NCI-H187 (cell line): ENCODE measurements around the gene UBE3D.
"Not testable (repeated sequence)": the region's sequence is repeated elsewhere in the genome, so short reads cannot be mapped to it uniquely, and the experiment has no call there.

Experiments
- DNase-seq, 2 experiments: peaks; one replicate each; lab custom pipeline; 2025; lab: John Stamatoyannopoulos, UW

Gene UBE3D

DNA sequence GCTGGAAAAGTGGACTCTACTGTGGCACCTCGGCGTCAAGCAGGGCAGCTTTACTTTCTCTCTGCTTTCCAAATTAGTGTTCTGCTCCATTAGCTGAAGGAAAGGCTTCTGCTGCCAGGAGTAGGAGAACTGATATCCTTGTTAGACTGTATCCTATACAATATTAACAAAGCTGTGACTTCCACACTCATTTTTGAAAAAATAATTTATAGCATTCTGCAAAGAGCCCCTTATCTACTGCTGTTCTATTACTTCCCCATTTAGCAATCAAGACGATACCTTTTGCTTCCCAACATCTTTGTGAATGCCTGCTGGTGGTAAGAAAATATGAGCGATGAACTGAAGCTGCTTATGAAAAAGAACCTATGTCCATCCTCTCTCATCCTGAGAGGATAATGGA, 151.1 kb downstream of the UBE3D start:
- no peak for DNase-seq

DNA sequence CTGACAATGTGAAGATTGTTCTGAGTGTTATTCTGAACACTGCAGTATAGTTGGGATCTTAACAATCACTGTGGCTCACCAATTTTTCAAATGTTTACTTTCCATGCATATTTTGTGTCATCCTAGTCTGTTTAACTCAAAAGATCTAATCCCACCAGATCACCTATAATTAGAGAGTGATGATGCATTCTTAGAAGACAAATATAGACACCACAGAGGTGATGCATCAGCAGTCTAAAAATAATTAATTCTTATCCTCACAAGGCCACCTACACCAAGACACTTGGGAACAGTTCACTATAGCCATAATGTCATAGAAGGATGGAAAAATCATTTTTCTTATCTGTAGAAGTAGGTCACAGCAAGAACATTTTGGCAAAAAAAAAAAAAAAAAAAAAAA, 154.8 kb downstream of the UBE3D start:
- no peak for DNase-seq

DNA sequence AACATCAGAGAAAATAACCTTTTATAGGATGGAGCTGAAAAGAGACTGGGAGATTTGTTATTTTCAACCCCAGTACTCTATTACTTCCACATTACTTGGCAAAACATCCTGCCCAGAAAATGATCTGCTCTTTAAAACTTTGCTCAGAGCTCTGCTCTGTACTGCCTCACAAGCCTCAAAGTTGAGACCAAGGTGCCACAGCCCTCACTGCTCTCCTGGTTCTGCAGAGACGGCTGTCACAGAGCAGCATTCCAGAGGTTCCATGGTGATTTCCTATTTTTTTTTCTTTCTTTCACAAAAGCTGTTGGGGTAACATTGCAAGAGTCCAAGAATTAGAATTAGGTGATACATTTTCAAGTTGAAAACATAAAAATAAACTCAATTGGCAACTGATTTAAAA, 155.2 kb downstream of the UBE3D start:
- DNase-seq, result no peak

DNA sequence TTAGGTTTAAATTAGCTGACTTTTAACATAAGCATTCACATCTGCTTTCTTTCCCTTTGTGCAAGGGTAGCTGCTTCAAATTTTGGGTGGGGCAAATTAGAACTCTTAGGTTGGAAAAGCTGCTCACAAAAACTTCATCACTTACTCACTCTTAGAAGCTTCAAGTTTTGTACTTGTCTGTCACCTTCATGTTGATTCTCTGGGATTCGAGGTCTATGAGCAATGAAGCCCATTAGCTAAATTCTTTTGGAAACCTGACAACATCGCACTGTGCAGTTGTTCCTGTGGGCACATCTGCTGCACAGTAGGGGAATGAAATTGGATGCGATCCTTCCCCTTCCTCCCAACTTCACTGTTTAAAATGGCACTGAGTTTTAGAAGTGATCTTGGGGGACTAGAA, 156.1 kb downstream of the UBE3D start:
- DNase-seq, result no peak

- no peak for DNase-seq
Measured at GRCh38 chr6:82908661-82909060, 157.0 kb downstream of the UBE3D start.

- no peak for DNase-seq
Measured at GRCh38 chr6:82906951-82907350, 158.7 kb downstream of the UBE3D start.

GRCh38 chr6:82906489-82906888, 159.2 kb downstream of the UBE3D start:
- no peak for DNase-seq

- no peak for DNase-seq
Measured at GRCh38 chr6:82904860-82905259, 160.8 kb downstream of the UBE3D start.

- DNase-seq, result no peak
Measured at GRCh38 chr6:82904257-82904656, 161.4 kb downstream of the UBE3D start.

- DNase-seq, result no peak
Measured at GRCh38 chr6:82902290-82902689, 163.4 kb downstream of the UBE3D start.

- no peak for DNase-seq
Measured at GRCh38 chr6:82894653-82895259, 170.9 kb downstream of the UBE3D start.

DNA sequence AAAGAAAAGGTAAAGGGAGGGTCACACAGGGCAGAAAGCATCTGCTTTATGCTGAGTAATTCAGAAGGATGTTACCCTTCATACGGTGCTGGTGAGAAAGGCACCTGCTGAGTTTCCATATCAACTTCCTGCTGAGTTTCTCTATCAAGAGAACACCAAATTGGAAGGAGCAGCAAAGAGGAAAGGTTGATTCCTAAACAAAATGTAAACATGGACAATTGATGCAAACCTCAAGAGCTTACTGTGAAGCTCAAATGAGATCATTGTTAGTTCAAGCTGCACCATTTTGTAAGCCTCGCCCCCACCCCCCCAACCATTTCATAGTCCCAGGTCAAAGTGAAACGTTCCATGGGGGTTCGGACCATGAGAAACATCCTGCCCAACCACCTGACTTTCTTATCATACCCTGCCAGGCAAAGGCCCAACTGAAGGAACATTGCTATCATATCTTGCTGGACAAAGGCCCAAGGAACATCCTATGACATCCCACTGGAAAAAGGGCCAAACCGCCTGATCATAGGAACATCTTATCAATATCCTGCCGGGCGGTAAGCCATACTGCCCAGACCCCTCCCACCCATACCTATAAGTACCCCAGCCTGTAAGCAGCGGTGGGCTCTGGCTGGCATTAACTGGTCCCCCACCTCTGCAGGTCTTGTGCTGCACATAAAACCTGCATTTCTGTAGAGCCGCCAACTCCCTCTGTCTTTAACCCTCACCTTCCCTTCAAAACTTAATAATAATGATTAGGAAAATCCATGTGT, 171.6 kb downstream of the UBE3D start:
- DNase-seq, result no peak

DNA sequence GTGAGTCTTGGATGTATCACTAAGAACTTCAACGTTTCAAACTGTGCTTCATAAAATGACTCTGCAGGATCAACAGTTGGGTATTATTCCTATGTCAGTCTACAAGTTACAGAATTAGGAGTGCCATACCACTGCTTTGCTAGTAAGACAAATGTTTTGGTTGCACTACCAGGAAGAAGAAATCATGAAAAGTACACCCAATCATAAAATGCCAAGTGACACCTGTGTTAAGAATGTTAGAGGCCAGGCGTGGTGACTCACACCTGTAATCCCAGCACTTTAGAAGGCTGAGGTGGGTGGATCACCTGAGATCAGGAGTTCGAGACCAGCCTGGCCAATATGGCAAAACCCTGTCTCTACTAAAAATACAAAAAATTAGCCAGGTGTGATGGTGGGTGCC, 174.1 kb downstream of the UBE3D start:
- DNase-seq, result not testable (repeated sequence)

DNA sequence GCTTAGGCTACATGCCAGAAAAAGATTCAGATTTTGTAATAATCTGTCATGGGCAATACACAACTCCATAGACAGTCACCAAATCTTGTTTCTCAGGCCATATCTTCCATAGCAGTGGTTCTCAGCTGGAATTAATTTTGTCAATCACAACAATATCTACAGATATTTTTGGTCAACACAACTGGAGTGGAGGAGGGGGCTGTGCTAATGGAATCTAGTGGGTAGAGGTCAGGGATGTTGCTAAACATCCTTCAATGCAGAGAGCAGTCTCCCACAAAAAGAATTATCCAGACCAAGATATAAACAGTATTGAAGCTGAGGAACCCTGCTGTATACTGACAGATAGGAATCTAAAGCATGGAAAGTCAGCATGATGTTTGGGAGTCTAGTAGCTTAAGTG, 174.6 kb downstream of the UBE3D start:
- no peak for DNase-seq

GRCh38 chr6:82890240-82890639, 175.4 kb downstream of the UBE3D start:
- DNase-seq, result no peak

GRCh38 chr6:82889143-82889542, 176.5 kb downstream of the UBE3D start:
- no peak for DNase-seq

- DNase-seq, result no peak
Measured at GRCh38 chr6:82882363-82883023, 183.1 kb downstream of the UBE3D start.

GRCh38 chr6:82881519-82881918, 184.1 kb downstream of the UBE3D start:
- no peak for DNase-seq

DNA sequence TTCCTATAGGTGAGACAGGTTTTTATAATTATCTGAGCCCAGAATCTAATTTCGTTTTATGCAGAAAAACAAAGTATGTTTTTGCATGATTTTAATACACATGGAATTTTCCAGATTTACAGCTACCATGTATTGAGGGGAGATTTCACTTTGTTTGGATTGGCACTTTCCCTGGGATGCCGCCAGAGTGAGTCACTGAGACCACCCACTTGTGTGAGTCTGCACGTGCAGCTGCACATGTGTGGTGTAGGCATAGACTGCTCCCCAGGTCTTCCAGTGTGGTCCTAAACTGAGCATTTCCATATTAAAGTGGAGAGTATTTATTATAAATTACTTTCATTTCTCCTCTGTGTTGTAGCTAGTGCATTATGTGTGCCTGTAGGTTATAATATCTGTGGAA, 186.8 kb downstream of the UBE3D start:
- no peak for DNase-seq

DNA sequence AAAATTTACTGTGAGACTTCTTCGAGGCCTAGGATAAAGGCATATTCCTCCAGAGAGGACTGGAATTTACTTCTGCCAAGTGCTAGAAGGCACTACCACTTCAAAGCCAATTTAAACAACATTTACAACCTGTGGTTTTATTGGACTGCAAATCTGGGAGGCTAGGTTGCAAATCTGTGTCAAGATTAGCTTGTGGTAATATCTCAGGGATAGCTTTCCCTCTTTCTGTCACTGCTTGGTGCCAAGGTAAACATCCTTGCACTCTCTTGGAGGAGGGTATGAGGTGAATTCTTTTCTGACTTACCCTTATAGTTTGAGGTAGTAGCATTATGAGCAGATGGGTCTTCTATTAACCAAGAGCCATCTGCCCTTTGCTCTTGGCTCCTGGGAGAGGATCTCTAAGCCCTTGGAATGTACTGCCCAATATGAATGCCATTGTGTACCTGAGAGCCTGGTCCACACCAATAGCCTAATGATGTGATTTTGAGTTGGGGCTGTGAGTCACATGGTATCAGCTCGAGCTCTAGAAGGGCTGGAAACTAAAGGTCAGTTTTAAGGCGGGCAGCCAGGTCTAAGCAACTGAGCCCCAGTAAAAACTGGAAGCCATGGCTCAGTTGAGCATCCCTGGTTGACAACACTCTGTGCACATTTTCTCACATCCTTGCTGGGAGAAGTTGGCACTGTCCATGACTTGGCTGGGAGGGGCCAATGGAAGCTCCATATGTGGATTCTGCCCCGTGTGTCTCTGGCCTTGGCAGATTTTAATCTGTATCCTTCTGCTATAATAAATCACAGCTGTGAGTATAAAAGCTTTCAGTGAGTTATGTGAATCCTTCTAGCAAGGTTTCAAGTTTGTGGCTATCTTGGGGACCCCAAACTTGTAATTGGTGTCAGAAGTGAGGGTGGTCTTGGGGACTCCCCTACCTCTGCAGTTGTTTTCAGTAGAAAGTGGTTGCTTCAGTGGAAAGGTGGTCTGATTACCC, 188.1 kb downstream of the UBE3D start:
- no peak for DNase-seq

GRCh38 chr6:82875573-82876185, 190.0 kb downstream of the UBE3D start:
- no peak for DNase-seq

DNA sequence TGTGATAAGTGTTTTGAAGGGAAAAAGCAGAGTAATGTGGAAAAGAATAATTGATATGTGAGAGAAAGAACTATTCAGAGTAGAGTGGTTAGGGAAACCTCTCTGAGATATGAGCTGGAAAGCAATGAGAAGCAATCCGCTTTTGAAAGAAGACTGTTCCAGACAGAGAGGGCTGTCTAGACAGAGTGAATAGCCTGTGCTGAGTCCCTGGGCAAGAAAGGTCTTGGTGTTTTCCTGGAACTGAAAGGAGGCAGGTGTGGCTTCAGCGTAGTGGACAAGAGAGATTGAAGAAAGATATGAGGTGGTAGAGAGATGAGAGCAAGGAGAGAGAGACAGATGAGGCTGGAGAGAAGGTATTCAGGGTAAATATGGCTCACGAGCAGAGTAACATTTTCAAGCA, 190.8 kb downstream of the UBE3D start:
- DNase-seq, result no peak
